Caco-2 (cell line): ENCODE data around the gene PTGS1. TPM values are rescaled to one million over a fixed set of nuclear protein-coding genes. Genes with fewer than 3 reads are reported as not detected.

Experiments
- BruUV-seq: library from RNA; stranded (reverse); fragments of 400-500 nt; replicated peaks from 2 replicates; lab custom pipeline; 2021; lab: Mats Ljungman, UMichigan
- CTCF ChIA-PET: fragments of 300-600 bp; sonication (Branson Sonifier 250); formaldehyde crosslinking; loops from one replicate; lab custom pipeline; 2022; ENCODE audit warnings: antibody characterized with exemption; lab: Charles Lee
- POLR2A ChIA-PET: fragments of 300-600 bp; sonication (Branson Sonifier 250); formaldehyde crosslinking; loops from one replicate; lab custom pipeline; 2022; ENCODE audit warnings: antibody characterized with exemption; lab: Charles Lee
- DNase-seq, 2 experiments: peaks; one replicate each; pipeline versions ENCODE4 v3.0.0 to v3.0.0-alpha.2; 2020 to 2022
- H3K27me3 ChIP-seq: replicated peaks from 2 replicates; pipeline ENCODE4 v1.6.0; 2011; ENCODE audit warnings: low read length; ENCODE audit not compliant: control insufficient read depth, insufficient read depth
- H3K36me3 ChIP-seq: 2 replicates; pipeline ENCODE4 v1.5.1; 2011; ENCODE audit warnings: low read length; ENCODE audit not compliant: control insufficient read depth, insufficient read depth
- H3K4me1 ChIP-seq: fragments of 250-450 bp; sonication (Bioruptor Pico); 2 replicates; pipeline ENCODE4 v1.5.1; 2020; ENCODE audit warnings: mild to moderate bottlenecking
- H3K4me3 ChIP-seq: 2 replicates; pipeline ENCODE4 v1.5.1; 2011; ENCODE audit warnings: low read depth, mild to moderate bottlenecking, control low read depth, low read length
- H3K9me3 ChIP-seq: fragments of 250-450 bp; sonication (Bioruptor Pico); 2 replicates; pipeline ENCODE4 v1.5.1; 2020; ENCODE audit warnings: mild to moderate bottlenecking, moderate library complexity
- H3K27ac Mint-ChIP-seq: one replicate; pipeline ENCODE4 v1.8.0; 2022; ENCODE audit warnings: mixed read lengths; ENCODE audit not compliant: unreplicated experiment
- H3K27me3 Mint-ChIP-seq: one replicate; pipeline ENCODE4 v1.8.0; 2022; ENCODE audit warnings: mixed read lengths; ENCODE audit not compliant: insufficient read depth, unreplicated experiment
- H3K36me3 Mint-ChIP-seq: one replicate; pipeline ENCODE4 v1.8.0; 2022; ENCODE audit warnings: mild to moderate bottlenecking, mixed read lengths; ENCODE audit not compliant: insufficient read depth, unreplicated experiment
- H3K4me1 Mint-ChIP-seq: one replicate; pipeline ENCODE4 v1.8.0; 2022; ENCODE audit warnings: low read depth, mixed read lengths; ENCODE audit not compliant: unreplicated experiment
- H3K4me3 Mint-ChIP-seq: one replicate; pipeline ENCODE4 v1.8.0; 2022; ENCODE audit warnings: mild to moderate bottlenecking, moderate library complexity, mixed read lengths; ENCODE audit not compliant: unreplicated experiment
- H3K9me3 Mint-ChIP-seq: one replicate; pipeline ENCODE4 v1.8.0; 2022; ENCODE audit warnings: mixed read lengths; ENCODE audit not compliant: unreplicated experiment
- intact Hi-C: fragments of 100-400 bp; cut with micrococcal nuclease; formaldehyde crosslinking; loops from one replicate; pipeline ENCODE4 v1.10.0; 2022; ENCODE audit not compliant: unreplicated experiment
- total RNA-seq: library from RNA; stranded (reverse); gene quantifications from 2 replicates; pipeline ENCODE4 v1.2.3, GENCODE V29; 2022
- TF ChIP-seq, protein P1 (sequence below), 2 experiments: fragments of 200-600 bp in 1 of 2; IDR thresholded peaks; 1 replicate in 1 of 2; 2 replicates in 1 of 2; pipeline versions ENCODE4 v1.5.1 to v1.8.0; 2011 to 2022; ENCODE audit warnings: antibody characterized with exemption in 1 of 2, control low read depth in 1 of 2, inconsistent platforms in 1 of 2, low read depth in 1 of 2, low read length in 1 of 2, mild to moderate bottlenecking in 1 of 2, moderate library complexity in 1 of 2; ENCODE audit not compliant: insufficient read depth in 1 of 2, severe bottlenecking in 1 of 2, unreplicated experiment in 1 of 2

The PTGS1 gene
- total RNA-seq, 1 experiment from 2014 or later, result 0.29 TPM

DNA sequence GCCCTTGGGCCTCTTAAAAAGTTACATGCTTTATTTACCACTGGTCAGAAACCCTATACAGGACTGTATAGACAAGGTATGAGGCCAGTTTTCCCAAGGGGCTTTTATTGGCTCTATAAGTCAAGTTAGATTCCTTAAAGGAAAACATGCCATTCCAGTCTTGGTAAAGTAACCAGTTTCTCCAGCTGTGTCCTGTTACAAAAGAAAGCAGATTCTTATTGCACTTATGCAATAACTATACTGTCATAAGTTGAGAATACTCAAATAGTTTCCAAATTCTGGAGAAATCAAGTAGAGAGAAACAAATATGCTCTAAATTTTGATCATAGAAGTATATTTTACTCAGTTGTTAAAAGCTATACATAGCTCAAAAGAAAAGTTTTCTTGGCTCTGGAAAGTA is 47.2 kb downstream of the PTGS1 start:
- H3K27me3 ChIP-seq, result no peaks in the 10 kb centered on the region
- DNase-seq, result no peak
- H3K9me3 ChIP-seq, result peaks cover 10% of the 10 kb centered on the region; the same call in 1 of the 2 replicates
- Mint-ChIP-seq H3K4me1 (no peaks in the 10 kb centered on the region), H3K27me3 (no peaks in the 10 kb centered on the region), H3K27ac (no peak overlapping the region), H3K4me3 (no peak overlapping the region), H3K36me3 (no peaks in the 10 kb centered on the region), H3K9me3 (peaks cover 32% of the 10 kb centered on the region)
- no TSS peak for BruUV-seq
- CTCF ChIA-PET, result no interaction called here
- POLR2A ChIA-PET, result no interaction called here
- no peaks in the 10 kb centered on the region for H3K36me3 ChIP-seq
- no peaks in the 10 kb centered on the region for H3K4me1 ChIP-seq
- intact Hi-C loops, result no loop called here
- H3K4me3 ChIP-seq, result no peak overlapping the region
- TF ChIP-seq, protein P1, sequence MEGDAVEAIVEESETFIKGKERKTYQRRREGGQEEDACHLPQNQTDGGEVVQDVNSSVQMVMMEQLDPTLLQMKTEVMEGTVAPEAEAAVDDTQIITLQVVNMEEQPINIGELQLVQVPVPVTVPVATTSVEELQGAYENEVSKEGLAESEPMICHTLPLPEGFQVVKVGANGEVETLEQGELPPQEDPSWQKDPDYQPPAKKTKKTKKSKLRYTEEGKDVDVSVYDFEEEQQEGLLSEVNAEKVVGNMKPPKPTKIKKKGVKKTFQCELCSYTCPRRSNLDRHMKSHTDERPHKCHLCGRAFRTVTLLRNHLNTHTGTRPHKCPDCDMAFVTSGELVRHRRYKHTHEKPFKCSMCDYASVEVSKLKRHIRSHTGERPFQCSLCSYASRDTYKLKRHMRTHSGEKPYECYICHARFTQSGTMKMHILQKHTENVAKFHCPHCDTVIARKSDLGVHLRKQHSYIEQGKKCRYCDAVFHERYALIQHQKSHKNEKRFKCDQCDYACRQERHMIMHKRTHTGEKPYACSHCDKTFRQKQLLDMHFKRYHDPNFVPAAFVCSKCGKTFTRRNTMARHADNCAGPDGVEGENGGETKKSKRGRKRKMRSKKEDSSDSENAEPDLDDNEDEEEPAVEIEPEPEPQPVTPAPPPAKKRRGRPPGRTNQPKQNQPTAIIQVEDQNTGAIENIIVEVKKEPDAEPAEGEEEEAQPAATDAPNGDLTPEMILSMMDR (IDR thresholded peaks at IDR 0.05; ENCODE audit: insufficient read depth in 1 of 2, low read depth in 1 of 2, low read length in 1 of 2, severe bottlenecking in 1 of 2, unreplicated experiment in 1 of 2), result no peak

DNA sequence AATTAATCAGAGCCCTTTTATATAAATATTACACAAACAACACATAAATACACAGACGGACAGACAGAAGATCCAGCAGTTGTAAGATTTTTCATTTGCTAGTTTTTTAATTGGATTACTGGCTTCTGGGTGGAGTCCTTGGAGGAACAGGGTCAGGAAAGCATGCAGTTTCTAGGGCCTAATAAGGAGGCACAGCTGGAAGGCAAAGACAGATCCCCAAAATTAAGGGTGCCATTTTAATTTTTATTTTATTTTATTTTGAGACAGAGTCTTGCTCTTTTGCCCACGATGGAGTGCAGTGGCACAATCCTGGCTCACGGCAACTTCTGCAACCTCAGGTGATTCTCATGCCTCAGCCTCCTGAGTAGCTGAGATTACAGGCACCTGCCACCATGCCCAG is 49.5 kb downstream of the PTGS1 start:
- Mint-ChIP-seq H3K36me3 (no peaks in the 10 kb centered on the region), H3K9me3 (peaks cover 33% of the 10 kb centered on the region), H3K27ac (no peak overlapping the region), H3K4me3 (no peak overlapping the region), H3K4me1 (no peaks in the 10 kb centered on the region), H3K27me3 (no peaks in the 10 kb centered on the region)
- CTCF ChIA-PET, result no interaction called here
- POLR2A ChIA-PET, result no interaction called here
- no peaks in the 10 kb centered on the region for H3K4me1 ChIP-seq
- H3K27me3 ChIP-seq, result no peaks in the 10 kb centered on the region
- H3K4me3 ChIP-seq, result no peak overlapping the region
- TF ChIP-seq, protein P1 (IDR thresholded peaks at IDR 0.05; ENCODE audit: insufficient read depth in 1 of 2, low read depth in 1 of 2, low read length in 1 of 2, severe bottlenecking in 1 of 2, unreplicated experiment in 1 of 2), result no peak
- H3K36me3 ChIP-seq, result no peaks in the 10 kb centered on the region
- intact Hi-C loops, result no loop called here
- H3K9me3 ChIP-seq, result peaks cover 10% of the 10 kb centered on the region; the same call in 1 of the 2 replicates
- no TSS peak for BruUV-seq
- DNase-seq, result no peak

DNA sequence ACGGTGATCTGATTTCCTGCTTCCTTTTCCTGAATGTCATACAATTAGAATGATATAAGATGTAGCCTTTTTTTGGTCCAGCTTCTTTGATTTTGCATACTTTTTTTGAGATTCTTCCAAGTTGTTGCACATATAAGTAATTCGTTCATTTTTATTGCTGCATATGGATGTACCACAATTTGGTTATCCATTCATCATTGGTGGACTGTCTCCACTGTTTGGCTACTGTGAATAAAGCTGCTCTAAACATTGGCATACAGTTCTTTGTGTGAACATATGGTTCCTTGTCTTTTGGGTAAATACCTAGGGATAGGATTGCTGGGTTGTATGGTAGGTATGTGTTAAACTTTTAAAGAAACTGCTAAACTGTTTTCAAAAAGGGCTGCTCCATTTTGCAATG is 54.3 kb downstream of the PTGS1 start:
- ChIA-PET CTCF (interaction anchor here (0.6 kb wide), 1 partner anchor 146 kb away, joined by 3 read pairs; no protein-coding TSS in a partner anchor), POLR2A (no interaction called here)
- no peaks in the 10 kb centered on the region for H3K36me3 ChIP-seq
- no peak overlapping the region for H3K4me3 Mint-ChIP-seq
- H3K36me3 Mint-ChIP-seq, result no peaks in the 10 kb centered on the region
- no peaks in the 10 kb centered on the region for H3K4me1 Mint-ChIP-seq
- no peaks in the 10 kb centered on the region for H3K4me1 ChIP-seq
- H3K27me3 ChIP-seq, result no peaks in the 10 kb centered on the region
- H3K27me3 Mint-ChIP-seq, result no peaks in the 10 kb centered on the region
- no peak overlapping the region for H3K4me3 ChIP-seq
- peaks cover 23% of the 10 kb centered on the region for H3K9me3 Mint-ChIP-seq
- no TSS peak for BruUV-seq
- intact Hi-C loops, result no loop called here
- H3K27ac Mint-ChIP-seq, result no peak overlapping the region
- no peaks in the 10 kb centered on the region; the same call in 1 of the 2 replicates for H3K9me3 ChIP-seq
- no peak for DNase-seq
- TF ChIP-seq, protein P1 (IDR thresholded peaks at IDR 0.05; ENCODE audit: insufficient read depth in 1 of 2, low read depth in 1 of 2, low read length in 1 of 2, severe bottlenecking in 1 of 2, unreplicated experiment in 1 of 2), result no peak
